GM12801 (cell line): ENCODE measurements around the gene NFIA.

Experiments
- CTCF ChIP-seq: IDR thresholded peaks from one replicate; pipeline ENCODE4 v1.5.1; 2011; ENCODE audit warnings: control low read depth; ENCODE audit not compliant: insufficient read length; ENCODE audit errors: extremely low read depth

Gene NFIA

GRCh38 chr1:61487801-61488200, 405.4 kb downstream of the NFIA start:
- TF ChIP-seq CTCF: no peak

DNA sequence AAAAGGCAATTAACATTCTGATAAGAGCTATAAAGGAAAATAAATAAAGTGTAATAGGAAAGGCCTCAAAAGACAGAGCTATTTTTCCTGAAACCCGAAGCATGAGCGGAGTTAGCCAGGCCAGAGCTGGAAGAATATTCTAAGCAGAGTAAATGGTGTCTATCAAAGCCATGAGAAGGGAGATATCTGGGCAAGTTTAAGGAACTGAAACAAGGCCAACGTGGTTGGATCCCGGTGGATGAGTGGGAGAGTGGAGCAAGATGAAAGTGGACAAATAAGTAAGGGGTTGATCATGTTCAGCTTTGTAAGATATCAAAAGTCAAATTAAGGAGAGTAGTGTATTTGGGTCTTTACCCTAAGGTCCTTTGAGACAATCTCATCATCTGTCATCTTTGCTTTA, 408.6 kb downstream of the NFIA start:
- TF ChIP-seq CTCF: no peak

GRCh38 chr1:61491497-61491896, 409.1 kb downstream of the NFIA start:
- TF ChIP-seq CTCF: no peak

DNA sequence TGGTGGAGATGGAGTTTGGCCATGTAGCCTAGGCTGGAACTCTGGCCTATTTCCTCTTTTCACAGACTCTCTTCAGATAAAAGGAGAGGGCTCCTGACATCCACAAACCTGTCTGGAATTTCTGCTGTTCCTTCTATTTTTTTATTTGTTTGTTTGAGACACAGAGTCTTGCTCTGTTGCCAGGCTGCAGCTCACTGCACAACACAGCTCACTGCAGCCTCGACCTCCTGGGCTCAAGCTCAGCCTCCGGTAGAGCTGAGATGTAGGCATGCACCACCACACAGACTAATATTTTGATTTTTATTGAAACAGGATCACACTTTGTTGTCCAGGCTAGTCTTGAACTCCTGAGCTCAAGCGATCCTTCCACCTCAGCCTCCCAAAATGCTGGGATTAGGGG, 411.6 kb downstream of the NFIA start:
- TF ChIP-seq CTCF: no peak

DNA sequence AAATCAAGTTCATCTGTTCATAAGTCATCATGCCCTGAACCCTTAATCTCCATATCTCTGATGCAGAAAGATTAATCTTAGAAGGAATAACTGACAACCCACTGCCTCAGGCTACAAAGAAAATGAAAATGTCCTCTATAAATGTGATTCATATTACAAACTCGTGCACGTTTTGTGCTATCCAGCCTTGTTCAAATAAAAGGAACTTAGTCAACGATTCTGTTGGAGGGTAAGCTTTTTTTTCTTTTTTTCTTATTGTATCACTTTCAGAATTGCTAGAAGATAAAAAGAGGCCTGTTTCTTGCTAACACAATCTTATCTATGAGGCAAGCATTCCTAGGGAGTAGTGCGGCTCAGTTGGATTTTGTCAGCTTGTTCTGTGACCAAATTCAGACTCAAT, 414.1 kb downstream of the NFIA start:
- no peak for TF ChIP-seq CTCF

GRCh38 chr1:61497013-61497412, 414.7 kb downstream of the NFIA start:
- no peak for TF ChIP-seq CTCF

- TF ChIP-seq CTCF: no peak
These were observed 416.0 kb downstream of the NFIA start for GRCh38 chr1:61498342-61498741.
